Measurements from ENCODE around the gene CYP19A1.

Gene CYP19A1

DNA sequence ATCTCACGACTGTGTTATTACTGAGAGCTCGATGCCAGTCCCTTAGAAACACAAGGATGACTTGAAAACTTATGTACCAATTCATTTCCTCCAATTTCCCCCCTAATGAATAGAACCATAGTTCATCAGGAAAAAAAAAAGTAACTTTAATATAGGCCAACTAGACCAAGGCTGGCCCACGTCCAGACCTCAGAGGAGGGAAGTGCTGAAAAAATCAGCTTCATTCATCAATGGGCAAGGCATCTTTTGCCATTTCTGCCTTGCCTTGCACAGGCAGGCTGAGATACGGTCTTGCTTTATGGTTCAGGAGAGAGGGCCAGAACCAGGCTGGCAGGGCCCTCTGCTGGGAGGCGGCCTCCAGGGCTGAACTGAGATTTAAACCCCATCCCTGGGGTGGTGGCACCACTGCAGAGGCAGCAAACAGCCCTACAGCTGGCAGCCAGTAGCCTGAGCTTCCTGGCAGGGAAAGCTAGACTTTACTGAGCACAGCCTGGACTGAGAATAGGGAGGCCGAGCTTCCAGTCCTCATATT, 139.6 kb downstream of the CYP19A1 start:
- H3K23ac ChIP-seq (ENCODE audit: low read length) = no peak overlapping the region
- no peaks in the 10 kb centered on the region for H3K4me1 ChIP-seq (ENCODE audit: control insufficient read depth in 1 of 2, insufficient read depth in 2 of 2, low read length in 2 of 2)
- H3K14ac ChIP-seq (ENCODE audit: low read length) = no peak overlapping the region
- H3K4ac ChIP-seq (ENCODE audit: low read depth, low read length) = no peak overlapping the region
- no peak overlapping the region for H3K4me3 ChIP-seq (ENCODE audit: low read depth, low read length)
- no peak for DNase-seq
- no peak overlapping the region for H2AK5ac ChIP-seq (ENCODE audit: low read length)
- no peak overlapping the region for H3K27ac ChIP-seq (ENCODE audit: low read depth, low read length)
- no peak overlapping the region for H3K18ac ChIP-seq (ENCODE audit: low read length)
- no peak overlapping the region for H2BK5ac ChIP-seq (ENCODE audit: low read depth, low read length, poor library complexity)
- no peak overlapping the region for H2AFZ ChIP-seq (ENCODE audit: insufficient read depth, low read length, poor library complexity)
- H3K9ac ChIP-seq (ENCODE audit: low read length) = no peak overlapping the region
- H3K36me3 ChIP-seq (ENCODE audit: control insufficient read depth in 1 of 2, insufficient read depth in 2 of 2, low read length in 2 of 2) = no peaks in the 10 kb centered on the region
- no peak overlapping the region for H2BK120ac ChIP-seq (ENCODE audit: insufficient read depth, low read length, poor library complexity)
- H2BK12ac ChIP-seq (ENCODE audit: low read length) = no peak overlapping the region
- H3K9me3 ChIP-seq (ENCODE audit: insufficient read depth, low read depth, low read length) = no peaks in the 10 kb centered on the region
- H3K79me1 ChIP-seq (ENCODE audit: low read length) = no peaks in the 10 kb centered on the region
- H4K8ac ChIP-seq (ENCODE audit: low read depth, low read length) = no peak overlapping the region
- H3K4me2 ChIP-seq (ENCODE audit: low read length) = no peak overlapping the region
- no peaks in the 10 kb centered on the region for H3K27me3 ChIP-seq (ENCODE audit: insufficient read depth, low read length)
- no peak overlapping the region for H4K12ac ChIP-seq (ENCODE audit: low read depth, low read length)
- WGBS (ENCODE audit: extremely low coverage, insufficient coverage, insufficient read length) = no CpG with 5 or more reads among the region's 6 CpGs
- no peak overlapping the region for H4K91ac ChIP-seq (ENCODE audit: low read depth, low read length)
- H3K79me2 ChIP-seq (ENCODE audit: control insufficient read depth, insufficient read depth, low read length, poor library complexity) = no peaks in the 10 kb centered on the region

DNA sequence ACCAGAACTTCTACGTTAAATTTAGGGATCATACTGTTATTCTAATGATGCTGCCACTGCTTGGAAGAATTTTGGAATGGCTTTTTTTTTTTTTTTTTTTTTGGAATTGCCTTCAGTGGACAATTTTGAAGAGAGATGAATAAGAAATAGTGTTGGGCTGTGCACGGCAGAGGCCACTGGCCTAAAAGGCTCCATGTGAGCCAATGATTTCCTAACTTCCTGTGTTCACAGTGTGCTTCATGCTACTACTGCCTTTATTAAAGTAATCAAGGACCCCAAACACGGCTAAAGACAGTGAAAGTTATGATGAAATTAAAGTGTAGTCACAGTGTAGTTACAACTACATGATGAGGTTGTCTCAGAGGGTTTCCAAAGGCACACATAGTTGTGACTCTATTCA, 142.9 kb downstream of the CYP19A1 start:
- H3K27ac ChIP-seq (ENCODE audit: low read depth, low read length) = no peak overlapping the region
- H3K79me1 ChIP-seq (ENCODE audit: low read length) = peaks cover 4% of the 10 kb centered on the region
- no CpG with 5 or more reads among the region's 3 CpGs for WGBS (ENCODE audit: extremely low coverage, insufficient coverage, insufficient read length)
- DNase-seq = no peak
- H3K18ac ChIP-seq (ENCODE audit: low read length) = no peak overlapping the region
- H3K4ac ChIP-seq (ENCODE audit: low read depth, low read length) = no peak overlapping the region
- H3K27me3 ChIP-seq (ENCODE audit: insufficient read depth, low read length) = no peaks in the 10 kb centered on the region
- no peak overlapping the region for H3K4me3 ChIP-seq (ENCODE audit: low read depth, low read length)
- H3K4me2 ChIP-seq (ENCODE audit: low read length) = no peak overlapping the region
- no peak overlapping the region for H4K91ac ChIP-seq (ENCODE audit: low read depth, low read length)
- H3K23ac ChIP-seq (ENCODE audit: low read length) = no peak overlapping the region
- no peak overlapping the region for H3K9ac ChIP-seq (ENCODE audit: low read length)
- H3K14ac ChIP-seq (ENCODE audit: low read length) = no peak overlapping the region
- H4K8ac ChIP-seq (ENCODE audit: low read depth, low read length) = no peak overlapping the region
- H2BK5ac ChIP-seq (ENCODE audit: low read depth, low read length, poor library complexity) = no peak overlapping the region
- no peaks in the 10 kb centered on the region for H3K36me3 ChIP-seq (ENCODE audit: control insufficient read depth in 1 of 2, insufficient read depth in 2 of 2, low read length in 2 of 2)
- no peak overlapping the region for H2BK12ac ChIP-seq (ENCODE audit: low read length)
- no peaks in the 10 kb centered on the region for H3K79me2 ChIP-seq (ENCODE audit: control insufficient read depth, insufficient read depth, low read length, poor library complexity)
- H2BK120ac ChIP-seq (ENCODE audit: insufficient read depth, low read length, poor library complexity) = no peak overlapping the region
- H3K4me1 ChIP-seq (ENCODE audit: control insufficient read depth in 1 of 2, insufficient read depth in 2 of 2, low read length in 2 of 2) = peaks cover 5% of the 10 kb centered on the region in 2 experiments
- no peak overlapping the region for H2AFZ ChIP-seq (ENCODE audit: insufficient read depth, low read length, poor library complexity)
- no peak overlapping the region for H2AK5ac ChIP-seq (ENCODE audit: low read length)
- H3K9me3 ChIP-seq (ENCODE audit: insufficient read depth, low read depth, low read length) = no peaks in the 10 kb centered on the region
- no peak overlapping the region for H4K12ac ChIP-seq (ENCODE audit: low read depth, low read length)

DNA sequence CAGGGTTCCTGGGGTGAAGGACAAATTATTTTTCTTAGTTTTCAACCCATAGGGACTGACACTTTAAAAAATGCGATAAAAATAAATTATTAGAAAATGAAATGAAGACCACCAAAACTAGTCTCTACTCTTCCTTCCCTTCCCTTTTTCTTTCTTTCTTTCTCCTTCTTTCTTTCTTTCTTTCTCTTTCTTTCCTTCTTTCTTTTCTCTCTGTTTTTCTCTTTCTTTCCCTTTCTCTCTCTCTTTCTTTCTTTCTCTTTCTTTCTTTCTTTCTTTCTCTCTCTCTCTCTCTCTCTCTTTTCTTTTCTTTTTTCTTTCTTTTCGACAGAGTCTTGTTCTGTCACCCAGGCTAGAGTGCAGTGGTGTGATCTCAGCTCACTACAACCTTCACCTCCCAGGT, 144.4 kb downstream of the CYP19A1 start:
- Histone ChIP-seq H3K27ac (ENCODE audit: low read depth, low read length) (no peak overlapping the region), H4K12ac (ENCODE audit: low read depth, low read length) (no peak overlapping the region), H3K4me2 (ENCODE audit: low read length) (no peak overlapping the region), H2BK120ac (ENCODE audit: insufficient read depth, low read length, poor library complexity) (no peak overlapping the region), H3K9me3 (ENCODE audit: insufficient read depth, low read depth, low read length) (no peaks in the 10 kb centered on the region), H3K79me2 (ENCODE audit: control insufficient read depth, insufficient read depth, low read length, poor library complexity) (no peaks in the 10 kb centered on the region), H3K9ac (ENCODE audit: low read length) (no peak overlapping the region), H3K36me3 (ENCODE audit: control insufficient read depth in 1 of 2, insufficient read depth in 2 of 2, low read length in 2 of 2) (no peaks in the 10 kb centered on the region), H4K91ac (ENCODE audit: low read depth, low read length) (no peak overlapping the region), H3K18ac (ENCODE audit: low read length) (no peak overlapping the region), H3K14ac (ENCODE audit: low read length) (no peak overlapping the region), H3K4me3 (ENCODE audit: low read depth, low read length) (no peak overlapping the region), H4K8ac (ENCODE audit: low read depth, low read length) (no peak overlapping the region), H2BK5ac (ENCODE audit: low read depth, low read length, poor library complexity) (no peak overlapping the region), H2AFZ (ENCODE audit: insufficient read depth, low read length, poor library complexity) (no peak overlapping the region), H3K27me3 (ENCODE audit: insufficient read depth, low read length) (no peaks in the 10 kb centered on the region), H3K79me1 (ENCODE audit: low read length) (peaks cover 4% of the 10 kb centered on the region), H2BK12ac (ENCODE audit: low read length) (no peak overlapping the region), H3K4ac (ENCODE audit: low read depth, low read length) (no peak overlapping the region), H2AK5ac (ENCODE audit: low read length) (no peak overlapping the region), H3K23ac (ENCODE audit: low read length) (no peak overlapping the region), H3K4me1 (ENCODE audit: control insufficient read depth in 1 of 2, insufficient read depth in 2 of 2, low read length in 2 of 2) (peaks cover 5% of the 10 kb centered on the region in 2 experiments)
- WGBS (ENCODE audit: extremely low coverage, insufficient coverage, insufficient read length) = no CpG with 5 or more reads among the region's 2 CpGs
- no peak for DNase-seq

DNA sequence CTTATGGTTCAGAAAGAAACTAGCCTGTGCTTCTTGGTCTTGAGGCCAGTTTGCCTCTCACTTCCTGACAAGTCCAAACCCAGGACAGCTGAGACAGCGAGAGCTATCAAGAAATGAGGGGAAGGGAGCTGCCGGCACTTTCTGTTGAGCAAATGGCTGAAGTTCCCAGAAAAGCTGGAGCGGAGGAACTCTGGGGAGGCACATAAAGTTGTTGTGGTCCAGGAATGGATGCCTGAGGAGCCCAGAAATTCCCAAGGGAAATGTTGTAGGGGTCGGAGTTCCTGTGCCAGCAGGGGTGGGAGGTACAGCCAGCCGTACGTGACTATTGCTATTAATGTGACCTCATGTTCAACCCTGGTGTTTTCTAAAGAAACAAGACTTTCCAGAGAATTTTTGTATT, 144.9 kb downstream of the CYP19A1 start:
- WGBS (ENCODE audit: extremely low coverage, insufficient coverage, insufficient read length) = no CpG with 5 or more reads among the region's 6 CpGs

More for the DNA sequence above, 144.9 kb downstream of the CYP19A1 start:
- Histone ChIP-seq H2BK120ac (ENCODE audit: insufficient read depth, low read length, poor library complexity) (no peak overlapping the region), H4K91ac (ENCODE audit: low read depth, low read length) (no peak overlapping the region), H2AK5ac (ENCODE audit: low read length) (no peak overlapping the region), H4K8ac (ENCODE audit: low read depth, low read length) (no peak overlapping the region), H3K27me3 (ENCODE audit: insufficient read depth, low read length) (no peaks in the 10 kb centered on the region), H3K27ac (ENCODE audit: low read depth, low read length) (no peak overlapping the region), H2BK5ac (ENCODE audit: low read depth, low read length, poor library complexity) (no peak overlapping the region), H2AFZ (ENCODE audit: insufficient read depth, low read length, poor library complexity) (no peak overlapping the region), H3K4me2 (ENCODE audit: low read length) (no peak overlapping the region), H3K18ac (ENCODE audit: low read length) (no peak overlapping the region), H3K4me3 (ENCODE audit: low read depth, low read length) (no peak overlapping the region), H2BK12ac (ENCODE audit: low read length) (no peak overlapping the region), H3K36me3 (ENCODE audit: control insufficient read depth in 1 of 2, insufficient read depth in 2 of 2, low read length in 2 of 2) (no peaks in the 10 kb centered on the region), H4K12ac (ENCODE audit: low read depth, low read length) (no peak overlapping the region), H3K9ac (ENCODE audit: low read length) (no peak overlapping the region), H3K9me3 (ENCODE audit: insufficient read depth, low read depth, low read length) (no peaks in the 10 kb centered on the region), H3K4ac (ENCODE audit: low read depth, low read length) (no peak overlapping the region), H3K79me2 (ENCODE audit: control insufficient read depth, insufficient read depth, low read length, poor library complexity) (no peaks in the 10 kb centered on the region), H3K79me1 (ENCODE audit: low read length) (peaks cover 4% of the 10 kb centered on the region), H3K23ac (ENCODE audit: low read length) (no peak overlapping the region), H3K14ac (ENCODE audit: low read length) (no peak overlapping the region), H3K4me1 (ENCODE audit: control insufficient read depth in 1 of 2, insufficient read depth in 2 of 2, low read length in 2 of 2) (peaks cover 5% of the 10 kb centered on the region in 2 experiments)
- DNase-seq = no peak

All from trophoblast cell (in vitro differentiated cells and primary cell).